HFFc6 (cell line): ENCODE measurements around the gene CENPS. TPM values are rescaled to one million over a fixed set of nuclear protein-coding genes. Genes with fewer than 3 reads are reported as not detected.

Experiments
- DNase-seq: peaks from one replicate; pipeline ENCODE4 v3.0.0-alpha.2; 2018
- H3K27ac Mint-ChIP-seq: 2 replicates; pipeline ENCODE4 v1.8.0; 2020; ENCODE audit warnings: mild to moderate bottlenecking, mixed read lengths
- H3K27me3 Mint-ChIP-seq: 2 replicates; pipeline ENCODE4 v1.8.0; 2021; ENCODE audit warnings: mild to moderate bottlenecking, moderate library complexity, mixed read lengths; ENCODE audit not compliant: insufficient read depth
- H3K36me3 Mint-ChIP-seq: 2 replicates; pipeline ENCODE4 v1.8.0; 2021; ENCODE audit warnings: low read depth, mixed read lengths
- H3K4me1 Mint-ChIP-seq: 2 replicates; pipeline ENCODE4 v1.8.0; 2020; ENCODE audit warnings: low read depth, mixed read lengths
- H3K4me3 Mint-ChIP-seq: 2 replicates; pipeline ENCODE4 v1.8.0; 2020; ENCODE audit warnings: mild to moderate bottlenecking, moderate library complexity, mixed read lengths
- H3K9me3 Mint-ChIP-seq: 2 replicates; pipeline ENCODE4 v1.8.0; 2020; ENCODE audit warnings: mild to moderate bottlenecking, mixed read lengths
- CTCF ChIP-seq: fragments of 200-600 bp; sonication (generic); IDR thresholded peaks from 2 replicates; pipeline ENCODE4 v1.5.0; 2021; ENCODE audit warnings: antibody characterized with exemption, mild to moderate bottlenecking
- total RNA-seq, 6 experiments: library from RNA; stranded (reverse); fragmentation: NEBNext Ultra II Directional; extraction: Animal tissue kit (Norgen Biotek cat#: 25700); gene quantifications; 2 replicates in 1 of 6; 3 replicates in 5 of 6; pipeline ENCODE4 v1.2.3, GENCODE V29; 2021

The CENPS gene
- total RNA-seq, 6 experiments from 2014 or later: 24.3 to 31.0 (median 27.3) TPM

DNA sequence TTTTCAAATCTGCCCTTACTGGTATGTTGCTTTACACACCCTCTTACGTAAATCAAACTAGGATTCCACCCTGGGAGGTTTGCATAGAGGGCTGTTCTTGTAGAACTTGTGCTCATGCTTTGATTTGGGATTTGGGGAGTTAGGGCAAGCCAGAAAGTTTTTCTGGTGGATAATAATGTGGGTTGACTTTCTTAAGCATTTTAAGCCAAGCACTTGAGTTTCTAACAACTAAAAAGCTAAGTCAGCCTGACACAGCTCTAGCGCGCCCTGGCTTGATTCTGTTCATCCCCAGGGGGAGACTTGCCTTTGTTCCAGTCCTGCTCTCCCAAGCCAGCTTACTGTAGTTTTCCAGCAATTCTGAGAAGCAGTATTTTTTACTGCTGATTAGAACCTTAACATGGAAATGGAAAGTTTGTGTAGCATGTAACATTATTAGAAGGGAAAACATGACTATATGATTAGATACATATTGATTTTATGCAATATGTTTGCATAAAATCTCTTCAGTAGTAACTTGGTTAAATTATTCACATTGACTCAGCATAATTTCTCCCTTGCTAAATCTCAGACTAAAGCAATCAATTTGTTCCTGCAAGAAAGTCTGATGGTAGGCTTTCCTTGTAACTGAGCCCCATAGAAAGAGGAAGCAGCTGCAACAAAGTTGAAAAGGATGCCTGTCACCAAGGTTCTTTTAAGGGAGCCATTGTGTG is 42.4 kb upstream of the CENPS start:
- Mint-ChIP-seq H3K27me3 (peaks cover 3% of the 10 kb centered on the region), H3K36me3 (peaks cover 10% of the 10 kb centered on the region), H3K4me3 (peak overlapping the region; percentile 71), H3K9me3 (no peaks in the 10 kb centered on the region), H3K4me1 (peaks cover 22% of the 10 kb centered on the region), H3K27ac (peak overlapping the region; percentile 97)
- peak; percentile 27; the same call in 1 of the 2 replicates for TF ChIP-seq CTCF
- peak; percentile 80 for DNase-seq

DNA sequence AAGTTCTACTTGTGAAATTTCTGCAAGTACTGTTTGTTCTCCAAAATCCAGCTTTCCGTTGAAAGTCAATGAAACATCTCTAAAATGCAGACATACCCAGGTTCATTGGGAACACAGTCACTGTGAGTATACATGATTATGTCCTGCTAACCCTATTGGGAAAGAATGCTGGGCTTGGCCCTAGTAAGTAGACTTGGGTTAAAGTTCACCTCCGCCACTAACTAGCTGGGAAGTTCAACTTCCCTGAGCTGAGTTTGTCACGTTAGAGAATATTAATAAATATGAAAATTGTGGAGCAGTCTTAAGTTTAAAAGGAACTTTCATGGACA is 41.9 kb upstream of the CENPS start:
- peaks cover 8% of the 10 kb centered on the region for H3K36me3 Mint-ChIP-seq
- peaks cover 3% of the 10 kb centered on the region for H3K27me3 Mint-ChIP-seq
- TF ChIP-seq CTCF: no peak
- peaks cover 22% of the 10 kb centered on the region for H3K4me1 Mint-ChIP-seq
- H3K4me3 Mint-ChIP-seq: peak overlapping the region; percentile 71
- DNase-seq: no peak
- H3K27ac Mint-ChIP-seq: peak overlapping the region; percentile 97
- H3K9me3 Mint-ChIP-seq: no peaks in the 10 kb centered on the region

DNA sequence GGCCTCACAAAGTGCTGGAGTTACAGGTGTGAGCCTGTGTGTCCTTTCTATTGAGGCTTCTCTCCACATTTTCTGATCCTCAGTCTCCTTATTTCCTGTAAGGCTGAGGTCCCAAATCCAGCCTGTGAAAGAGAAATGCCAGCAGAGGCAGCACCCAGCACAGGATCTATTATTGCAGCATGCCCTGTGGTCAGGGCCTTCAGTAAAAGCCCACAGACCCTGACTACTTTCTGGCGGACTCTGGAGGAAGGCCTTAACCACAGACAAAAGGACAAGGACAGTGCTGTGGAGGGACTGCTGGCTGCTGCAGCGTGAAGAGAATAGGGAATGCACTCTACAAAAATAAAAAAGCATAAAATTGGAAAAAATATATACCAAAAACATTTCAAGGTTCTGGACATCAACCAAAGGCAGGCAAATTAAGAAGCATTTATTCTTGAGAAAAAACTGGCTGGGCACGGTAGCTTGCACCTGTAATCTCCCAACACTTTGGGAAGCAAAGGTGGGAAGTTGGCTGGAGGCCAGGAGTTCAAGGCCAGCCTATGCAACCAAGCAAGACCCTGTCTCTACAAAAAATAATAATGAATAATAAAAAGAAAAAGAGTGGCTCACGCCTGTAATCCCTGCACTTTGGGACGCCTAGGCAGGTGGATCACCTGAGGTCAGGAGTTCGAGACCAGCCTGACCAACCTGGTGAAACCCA is 40.8 kb upstream of the CENPS start:
- Mint-ChIP-seq H3K36me3 (peaks cover 11% of the 10 kb centered on the region), H3K27ac (peak overlapping the region; percentile 36), H3K27me3 (peaks cover 3% of the 10 kb centered on the region), H3K9me3 (peaks cover 9% of the 10 kb centered on the region), H3K4me3 (no peak overlapping the region), H3K4me1 (peaks cover 22% of the 10 kb centered on the region)
- no peak for DNase-seq
- TF ChIP-seq CTCF: no peak

DNA sequence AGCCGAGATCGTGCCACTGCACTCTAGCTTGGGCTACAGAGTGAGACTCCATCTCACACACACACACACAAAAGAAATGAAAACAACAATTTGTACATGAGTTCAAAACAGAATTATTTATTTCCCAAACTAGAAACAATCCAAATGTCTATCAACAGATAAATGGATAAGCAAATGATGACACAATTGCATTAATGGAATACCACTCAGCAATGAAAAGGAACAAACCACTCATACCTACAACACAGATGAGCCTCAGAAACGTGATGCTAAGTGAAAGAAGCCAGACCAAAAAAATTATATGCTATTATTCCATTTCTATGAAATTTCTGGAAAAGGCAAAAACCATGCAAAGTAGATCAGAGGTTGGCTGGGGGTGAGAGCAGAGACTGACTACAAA is 33.4 kb upstream of the CENPS start:
- H3K27ac Mint-ChIP-seq: no peak overlapping the region
- DNase-seq: no peak
- H3K36me3 Mint-ChIP-seq: peaks cover 26% of the 10 kb centered on the region
- peaks cover 26% of the 10 kb centered on the region for H3K4me1 Mint-ChIP-seq
- peaks cover 9% of the 10 kb centered on the region for H3K9me3 Mint-ChIP-seq
- H3K4me3 Mint-ChIP-seq: peak overlapping the region; percentile 48
- peaks cover 9% of the 10 kb centered on the region for H3K27me3 Mint-ChIP-seq
- no peak for TF ChIP-seq CTCF

- H3K27me3 Mint-ChIP-seq: peaks cover 6% of the 10 kb centered on the region
- DNase-seq: no peak
Measured at GRCh38 chr1:10398278-10398733, 31.9 kb upstream of the CENPS start.

More at GRCh38 chr1:10398278-10398733, 31.9 kb upstream of the CENPS start:
- H3K27ac Mint-ChIP-seq: peak overlapping the region; percentile 90
- peaks cover 30% of the 10 kb centered on the region for H3K36me3 Mint-ChIP-seq
- H3K9me3 Mint-ChIP-seq: peaks cover 9% of the 10 kb centered on the region
- H3K4me1 Mint-ChIP-seq: peaks cover 38% of the 10 kb centered on the region
- H3K4me3 Mint-ChIP-seq: peak overlapping the region; percentile 92
- no peak for TF ChIP-seq CTCF
